K562 (cell line): ENCODE data around the gene TOM1L1.

ENCODE experiments used
- ADNP ChIP-seq: fragments of 200-800 bp; sonication (Bioruptor generic); IDR thresholded peaks from 2 replicates; pipeline ENCODE4 v1.6.1; 2016; ENCODE audit warnings: missing genetic modification characterization, missing compliant biosample characterization
- CTCF ChIP-seq, 3 experiments: IDR thresholded peaks in 2 of 3; conservative IDR thresholded peaks in 1 of 3; 2 replicates each; pipeline ENCODE4 v1.5.1; 2011 to 2012; ENCODE audit warnings: low read length in 3 of 3, mild to moderate bottlenecking in 3 of 3, control low read depth in 2 of 3, improper control_type of control experiment in 1 of 3, inconsistent platforms in 1 of 3, low read depth in 1 of 3, mixed read lengths in 1 of 3, moderate library complexity in 1 of 3; ENCODE audit not compliant: insufficient read depth in 2 of 3
- CXXC5 ChIP-seq: fragments of 250-450 bp; sonication (Bioruptor Pico); IDR thresholded peaks from 2 replicates; pipeline ENCODE4 v1.8.0; 2022; ENCODE audit warnings: inconsistent platforms, mild to moderate bottlenecking, moderate library complexity
- GABPA ChIP-seq: fragments of 200-800 bp; sonication (Bioruptor generic); conservative IDR thresholded peaks from 2 replicates; pipeline ENCODE4 v1.6.1; 2016; ENCODE audit warnings: low read depth, missing genetic modification characterization, missing compliant biosample characterization
- HDGF ChIP-seq: fragments of 450-650 bp; IDR thresholded peaks from 2 replicates; pipeline ENCODE4 v1.6.1; 2016
- HNRNPK ChIP-seq: fragments of 200-400 bp; formaldehyde crosslinking; IDR thresholded peaks from one replicate; pipeline ENCODE4 v1.6.1; 2018; ENCODE audit warnings: mild to moderate bottlenecking, low read depth, low read length; ENCODE audit not compliant: poor library complexity, severe bottlenecking
- MGA ChIP-seq: fragments of 450-650 bp; IDR thresholded peaks from 2 replicates; pipeline ENCODE4 v1.6.1; 2016; ENCODE audit warnings: mild to moderate bottlenecking, moderate library complexity
- NFATC3 ChIP-seq: fragments of 450-650 bp; IDR thresholded peaks from 2 replicates; pipeline ENCODE4 v1.6.1; 2017; ENCODE audit warnings: mild to moderate bottlenecking
- SRSF7 ChIP-seq: fragments of 200-400 bp; formaldehyde crosslinking; optimal IDR thresholded peaks from 2 replicates; pipeline ENCODE3; 2017; ENCODE audit warnings: mild to moderate bottlenecking, low read depth, low read length
- TAF15 ChIP-seq: fragments of 200-400 bp; formaldehyde crosslinking; IDR thresholded peaks from 2 replicates; pipeline ENCODE4 v1.6.1; 2017; ENCODE audit warnings: mild to moderate bottlenecking, low read depth, low read length, moderate library complexity
- TCFL5 ChIP-seq: fragments of 250-450 bp; sonication (Bioruptor Pico); conservative IDR thresholded peaks from 2 replicates; pipeline ENCODE4 v1.6.1; 2021; ENCODE audit warnings: mild to moderate bottlenecking, moderate library complexity, matching md5 sums
- ZNF592 ChIP-seq: fragments of 450-650 bp; IDR thresholded peaks from 2 replicates; pipeline ENCODE4 v1.6.1; 2017; ENCODE audit warnings: antibody characterized with exemption, mild to moderate bottlenecking

- TF ChIP-seq MGA (no peak), NFATC3 (no peak), TAF15 (no peak), CTCF (IDR thresholded peaks at IDR 0.05 in 2 of 3, conservative IDR thresholded peaks at IDR 0.05 in 1 of 3; ENCODE audit: insufficient read depth in 2 of 3, low read depth in 1 of 3, low read length in 3 of 3) (no peak), TCFL5 (CRISPR knock-in tag) (no peak), ZNF592 (no peak), CXXC5 (CRISPR knock-in tag) (no peak), GABPA (tag) (no peak), ADNP (no peak), HDGF (no peak), SRSF7 (no peak), HNRNPK (no peak)
These were observed 17.7 kb upstream of the TOM1L1 start for GRCh38 chr17:54882950-54883349.
